22Rv1 (cell line): Measurements from ENCODE around the gene ABHD18.
"Not testable (repeated sequence)": the region's sequence is repeated elsewhere in the genome, so short reads cannot be mapped to it uniquely, and the experiment has no call there.

Source experiments
- H3K27ac ChIP-seq: fragments of 450-650 bp; 2 replicates; pipeline ENCODE4 v1.5.1; 2017
- ZFX ChIP-seq: fragments of 450-650 bp; IDR thresholded peaks from 2 replicates; pipeline ENCODE4 v1.6.1; 2017; ENCODE audit warnings: antibody characterized with exemption, borderline replicate concordance
- TF ChIP-seq, protein P1 (sequence below): fragments of 450-650 bp; IDR thresholded peaks from 2 replicates; pipeline ENCODE4 v1.5.1; 2017; ENCODE audit warnings: mild to moderate bottlenecking

ABHD18 gene

DNA sequence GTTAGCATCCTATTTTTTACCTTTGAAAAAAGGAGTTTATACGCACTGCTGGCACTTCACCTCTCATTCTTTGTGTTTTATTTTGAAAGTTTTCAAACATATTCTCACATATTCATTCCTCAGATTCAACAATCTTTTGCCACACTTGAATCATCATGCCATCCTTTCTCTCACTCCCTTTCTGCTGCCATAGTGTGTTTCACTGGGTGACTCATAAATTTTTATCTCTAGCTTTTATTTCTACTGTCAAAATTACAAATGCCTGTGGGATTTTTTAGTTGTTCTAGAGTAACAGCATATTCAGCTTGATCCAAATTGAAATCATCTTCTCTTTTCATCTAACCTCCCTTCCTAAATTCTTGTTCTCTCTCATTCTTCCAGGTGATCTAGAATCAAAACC lies 28.2 kb upstream of the ABHD18 start:
- no peak for TF ChIP-seq ZFX
- TF ChIP-seq, protein P1, sequence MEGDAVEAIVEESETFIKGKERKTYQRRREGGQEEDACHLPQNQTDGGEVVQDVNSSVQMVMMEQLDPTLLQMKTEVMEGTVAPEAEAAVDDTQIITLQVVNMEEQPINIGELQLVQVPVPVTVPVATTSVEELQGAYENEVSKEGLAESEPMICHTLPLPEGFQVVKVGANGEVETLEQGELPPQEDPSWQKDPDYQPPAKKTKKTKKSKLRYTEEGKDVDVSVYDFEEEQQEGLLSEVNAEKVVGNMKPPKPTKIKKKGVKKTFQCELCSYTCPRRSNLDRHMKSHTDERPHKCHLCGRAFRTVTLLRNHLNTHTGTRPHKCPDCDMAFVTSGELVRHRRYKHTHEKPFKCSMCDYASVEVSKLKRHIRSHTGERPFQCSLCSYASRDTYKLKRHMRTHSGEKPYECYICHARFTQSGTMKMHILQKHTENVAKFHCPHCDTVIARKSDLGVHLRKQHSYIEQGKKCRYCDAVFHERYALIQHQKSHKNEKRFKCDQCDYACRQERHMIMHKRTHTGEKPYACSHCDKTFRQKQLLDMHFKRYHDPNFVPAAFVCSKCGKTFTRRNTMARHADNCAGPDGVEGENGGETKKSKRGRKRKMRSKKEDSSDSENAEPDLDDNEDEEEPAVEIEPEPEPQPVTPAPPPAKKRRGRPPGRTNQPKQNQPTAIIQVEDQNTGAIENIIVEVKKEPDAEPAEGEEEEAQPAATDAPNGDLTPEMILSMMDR: no peak
- no peak overlapping the region for H3K27ac ChIP-seq

DNA sequence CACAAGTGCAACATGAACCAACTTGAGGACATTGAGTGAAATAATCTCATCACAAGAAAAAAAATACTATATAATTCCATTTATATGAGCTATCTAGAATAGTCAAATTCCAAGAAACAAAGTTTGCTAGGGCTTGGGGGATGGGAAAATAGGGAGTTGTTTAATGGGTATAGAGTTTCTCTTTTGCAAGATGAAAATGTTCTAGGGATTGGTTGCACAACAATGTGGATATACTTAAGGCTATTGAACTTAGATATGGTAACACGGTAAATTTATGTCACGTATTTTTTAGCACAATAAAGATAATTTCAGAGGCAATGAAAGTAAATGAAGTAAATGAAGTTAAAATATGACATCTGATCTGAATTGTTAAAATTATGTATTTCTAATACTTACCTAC lies 8.1 kb upstream of the ABHD18 start:
- TF ChIP-seq ZFX: no peak
- TF ChIP-seq, protein P1: no peak
- H3K27ac ChIP-seq: no peak overlapping the region

DNA sequence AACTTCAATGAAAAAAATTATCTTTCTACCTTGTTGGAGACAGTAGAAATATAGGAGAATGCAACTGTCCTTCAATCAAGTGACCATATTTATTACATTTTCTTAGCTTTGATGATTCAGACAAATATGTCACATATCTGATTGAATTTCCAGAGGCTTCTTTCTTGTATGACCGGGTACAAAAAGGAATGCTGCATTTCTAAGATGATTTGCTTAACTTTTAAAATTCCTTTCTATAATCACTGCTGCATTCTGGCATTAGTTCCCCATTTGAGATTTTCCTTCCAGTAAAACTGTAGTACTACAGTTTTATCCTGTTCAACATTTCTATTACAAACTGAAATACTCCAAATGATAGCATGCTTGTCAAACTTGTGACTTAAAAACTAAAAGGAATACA lies 5.4 kb upstream of the ABHD18 start:
- no peak for TF ChIP-seq ZFX
- TF ChIP-seq, protein P1: no peak
- no peak overlapping the region for H3K27ac ChIP-seq

DNA sequence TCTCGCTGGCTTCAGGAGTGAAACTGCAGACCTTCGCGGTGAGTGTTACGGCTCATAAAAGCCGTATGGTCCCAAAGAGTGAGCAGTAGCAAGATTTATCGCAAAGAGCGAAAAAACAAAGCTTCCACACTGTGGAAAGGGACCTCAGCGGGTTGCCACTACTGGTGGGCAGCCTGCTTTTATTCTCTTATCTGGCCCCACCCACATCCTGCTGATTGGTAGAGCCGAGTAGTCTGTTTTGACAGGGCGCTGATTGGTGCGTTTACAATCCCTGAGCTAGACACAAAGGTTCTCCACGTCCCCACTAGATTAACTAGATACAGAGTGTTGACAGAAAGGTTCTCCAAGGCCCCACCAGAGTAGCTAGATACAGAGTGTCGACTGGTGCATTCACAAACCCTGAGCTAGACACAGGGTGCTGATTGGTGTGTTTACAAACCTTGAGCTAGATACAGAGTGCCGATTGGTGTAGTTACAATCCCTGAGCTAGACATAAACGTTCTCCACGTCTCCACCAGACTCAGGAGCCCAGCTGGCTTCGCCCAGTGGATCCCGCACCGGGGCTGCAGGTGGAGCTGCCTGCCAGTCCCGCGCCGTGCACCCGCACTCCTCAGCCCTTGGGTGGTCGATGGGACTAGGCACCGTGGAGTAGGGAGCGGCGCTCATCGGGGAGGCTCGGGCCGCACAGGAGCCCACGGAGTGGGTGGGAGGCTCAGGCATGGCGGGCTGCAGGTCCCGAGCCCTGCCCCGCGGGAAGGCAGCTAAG lies 1.4 kb upstream of the ABHD18 start:
- H3K27ac ChIP-seq: peak overlapping the region; percentile 95

DNA sequence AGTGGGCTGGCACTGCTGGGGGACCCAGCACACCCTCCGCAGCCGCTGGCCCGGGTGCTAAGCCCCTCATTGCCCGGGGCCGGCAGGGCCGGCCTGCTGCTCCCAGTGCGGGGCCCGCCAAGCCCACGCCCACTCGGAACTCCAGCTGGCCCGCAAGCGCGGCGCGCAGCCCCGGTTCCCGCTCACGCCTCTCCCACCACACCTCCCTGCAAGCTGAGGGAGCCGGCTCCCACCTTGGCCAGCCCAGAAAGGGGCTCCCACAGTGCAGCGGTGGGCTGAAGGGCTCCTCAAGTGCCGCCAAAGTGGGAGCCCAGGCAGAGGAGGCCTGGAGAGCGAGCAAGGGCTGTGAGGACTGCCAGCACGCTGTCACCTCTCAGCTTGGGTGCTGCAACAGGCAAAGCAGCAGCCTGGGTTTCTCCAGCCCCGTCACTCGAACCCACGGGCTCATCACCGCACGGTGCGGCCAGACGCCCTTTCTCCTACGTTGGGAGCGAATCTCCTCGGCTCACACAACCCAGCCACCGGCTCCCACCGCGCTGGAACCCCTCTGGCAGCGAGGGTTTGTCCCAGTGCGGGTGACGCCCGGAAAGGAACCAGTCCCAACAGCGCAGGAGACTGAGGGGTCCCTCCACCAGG lies 662 bp upstream of the ABHD18 start:
- H3K27ac ChIP-seq: peak overlapping the region; percentile 95

DNA sequence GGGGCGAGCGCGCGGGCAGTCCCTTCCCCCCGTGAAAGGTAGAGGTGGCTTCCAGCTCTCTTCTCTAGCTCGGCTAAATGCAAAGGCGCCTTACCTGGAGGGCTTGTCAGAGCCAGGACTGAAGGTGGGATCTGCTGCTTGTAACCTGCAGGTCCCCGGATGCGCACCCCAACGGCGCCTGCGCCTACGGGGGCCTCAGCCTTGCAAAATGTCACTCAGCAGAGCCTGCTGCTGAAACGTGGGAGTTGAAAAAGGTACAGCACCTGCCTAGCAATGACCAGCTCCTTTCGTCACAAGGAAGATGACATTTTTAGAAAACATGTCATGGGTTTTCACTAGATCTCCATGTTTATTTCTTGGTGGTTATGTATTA lies 583 bp downstream of the ABHD18 start:
- no peak for TF ChIP-seq ZFX
- TF ChIP-seq, protein P1: no peak
- H3K27ac ChIP-seq: peak overlapping the region; percentile 95

DNA sequence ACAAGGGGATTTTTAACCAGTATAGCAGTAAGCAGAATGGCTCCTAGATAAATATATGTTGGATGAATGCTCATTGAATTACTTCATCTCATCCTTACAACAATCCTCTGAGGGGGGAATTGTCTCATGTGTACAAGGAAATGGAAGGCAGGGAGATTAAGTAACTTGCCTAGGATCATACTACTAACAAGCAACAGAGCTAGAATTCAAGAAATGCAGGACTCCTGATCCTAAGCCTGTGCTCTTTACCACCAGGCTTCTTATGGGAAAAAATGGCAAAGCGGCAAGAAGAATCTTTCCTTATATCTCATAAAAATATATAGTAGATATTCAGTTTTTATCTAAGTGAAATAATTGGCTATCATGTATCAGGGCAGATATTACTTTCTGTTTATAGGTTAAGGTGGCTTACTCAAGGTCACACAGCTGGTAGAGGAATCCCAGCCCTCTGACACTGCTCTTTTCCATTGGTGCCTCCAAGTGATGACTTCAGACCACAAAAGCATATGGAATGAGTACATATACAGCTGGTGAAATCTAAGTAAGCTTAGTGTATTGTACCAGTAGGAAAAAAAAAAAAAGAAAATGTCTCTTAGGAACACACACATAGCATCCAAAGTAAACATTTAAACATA lies 2.1 kb downstream of the ABHD18 start:
- H3K27ac ChIP-seq: no peak overlapping the region
- TF ChIP-seq ZFX: no peak
- TF ChIP-seq, protein P1: no peak

DNA sequence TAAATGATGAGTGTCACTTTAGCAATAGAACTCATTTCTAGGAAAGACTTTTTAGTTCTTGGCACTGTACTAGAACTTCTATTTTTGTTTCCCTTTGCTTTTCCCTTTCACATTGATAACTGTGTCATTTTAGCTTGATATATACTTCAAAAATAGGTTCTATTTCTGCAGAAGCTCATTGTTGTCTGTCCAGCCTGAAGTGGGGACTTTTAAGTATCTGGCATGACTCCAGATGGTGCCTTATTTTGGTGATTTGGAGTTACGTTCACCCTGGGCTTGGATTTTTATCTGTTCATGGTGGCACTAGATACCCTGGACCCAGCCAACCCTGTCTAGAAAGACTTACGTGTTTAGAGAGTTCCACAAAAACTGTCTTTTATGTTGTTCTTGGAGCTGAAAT lies 3.4 kb downstream of the ABHD18 start:
- no peak overlapping the region for H3K27ac ChIP-seq

DNA sequence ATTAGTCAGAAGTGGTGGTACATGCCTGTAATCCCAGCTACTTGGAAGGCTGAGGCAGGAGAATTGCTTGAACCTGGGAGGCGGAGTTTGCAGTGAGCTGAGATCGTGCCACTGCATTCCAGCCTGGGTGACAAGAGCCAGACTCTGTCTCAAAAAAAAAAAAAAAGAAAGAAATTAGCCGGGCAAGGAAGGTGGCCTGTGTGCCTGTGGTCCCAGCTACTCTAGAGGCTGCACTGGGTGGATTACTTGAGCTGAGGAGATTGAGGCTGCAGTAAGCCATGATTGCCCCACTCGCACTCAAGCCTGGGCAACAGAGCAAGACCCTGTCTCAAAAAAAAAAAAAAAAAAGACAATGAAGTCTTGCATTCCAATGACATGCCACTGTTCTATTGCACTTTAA lies 5.7 kb downstream of the ABHD18 start:
- H3K27ac ChIP-seq: not testable (repeated sequence)

More for the DNA sequence above, 3.4 kb downstream of the ABHD18 start:
- TF ChIP-seq, protein P1: no peak
- no peak for TF ChIP-seq ZFX
